Stimulated activated CD8-positive, alpha-beta memory T cell treated with anti-CD3 and anti-CD28 coated beads, Interleukin-2, amount 100 ng/mL, for 48 hours (primary cell): ENCODE results near the gene STATH.
"Not testable (repeated sequence)": the region's sequence is repeated elsewhere in the genome, so short reads cannot be mapped to it uniquely, and the experiment has no call there.

Source experiments
- DNase-seq, 2 donors: peaks; one replicate each; pipeline ENCODE4 v3.0.0-alpha.2; 2020; ENCODE audit warnings: low read depth in 2 of 2

STATH gene

DNA sequence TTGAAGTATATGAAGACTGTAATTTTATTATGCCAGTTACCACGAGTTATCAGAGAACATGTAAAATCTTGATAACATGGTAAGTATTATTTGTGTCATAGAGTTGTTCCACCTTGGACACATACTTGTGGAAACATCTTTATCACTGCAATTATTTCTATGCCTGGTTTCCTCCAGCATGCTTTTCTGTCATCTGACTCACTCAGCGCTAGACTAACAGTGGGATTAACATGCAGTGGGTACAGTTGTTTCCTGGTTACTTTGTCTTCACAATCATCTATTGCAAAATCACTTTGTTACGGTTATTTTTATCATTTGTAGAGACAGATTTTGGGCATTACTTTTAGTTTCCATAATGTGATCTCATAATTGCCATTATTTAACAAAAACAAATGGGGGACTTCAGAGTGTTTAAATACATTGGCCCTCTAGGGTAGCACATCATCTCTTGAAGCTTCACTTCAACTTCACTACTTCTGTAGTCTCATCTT is at the start of gene STATH:
TSS of gene STATH (plus strand) at position 441 of the 491 bp plus-strand sequence. CDS start 2,472 bp downstream, outside the sequence.
- DNase-seq: no peak

GRCh38 chr4:69951602-69952001 is 44.2 kb upstream of the STATH start:
- no peak for DNase-seq

DNA sequence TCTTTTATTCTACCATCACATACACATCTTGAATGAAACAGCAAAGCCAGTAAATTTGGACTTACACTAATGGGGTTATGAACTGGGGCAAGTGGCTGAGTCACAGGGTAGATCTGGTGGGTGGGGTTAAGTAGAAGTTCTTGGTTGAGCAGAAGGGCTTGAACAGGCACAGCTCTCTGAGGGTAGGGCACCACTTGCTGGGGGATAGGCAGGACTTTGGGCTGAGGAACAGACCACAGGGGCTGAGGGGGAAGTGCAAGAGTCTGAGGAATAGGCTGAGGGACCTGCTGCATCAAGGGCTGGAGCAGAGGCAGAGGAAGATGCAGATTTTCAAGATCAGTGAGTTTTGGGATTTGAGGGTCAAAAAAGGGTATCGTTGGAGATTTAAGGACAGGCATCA is 38.6 kb upstream of the STATH start:
- DNase-seq: no peak

DNA sequence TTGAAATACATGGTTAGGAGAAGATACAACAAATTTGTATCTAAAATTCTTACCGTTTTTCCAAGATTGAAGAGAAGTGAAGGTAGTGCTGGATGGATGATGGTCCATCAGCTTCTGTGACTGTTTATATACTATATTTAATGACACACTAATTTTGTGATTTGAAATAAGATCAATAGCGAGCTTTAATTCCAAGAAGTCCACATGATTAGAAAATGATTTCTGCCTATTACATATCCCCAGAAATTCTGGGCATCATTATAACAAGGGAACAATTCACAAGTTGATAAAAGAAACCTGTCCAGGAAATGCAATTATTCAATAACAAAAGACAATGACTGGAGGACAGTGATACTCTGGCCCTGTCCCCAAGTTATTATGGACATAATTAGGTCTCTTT is 30.1 kb upstream of the STATH start, which contains the start of gene CSN2:
TSS of gene CSN2 (minus strand) at position 101 of the 400 bp plus-strand sequence. CDS start 4,733 bp downstream, outside the sequence.
- DNase-seq: no peak

DNA sequence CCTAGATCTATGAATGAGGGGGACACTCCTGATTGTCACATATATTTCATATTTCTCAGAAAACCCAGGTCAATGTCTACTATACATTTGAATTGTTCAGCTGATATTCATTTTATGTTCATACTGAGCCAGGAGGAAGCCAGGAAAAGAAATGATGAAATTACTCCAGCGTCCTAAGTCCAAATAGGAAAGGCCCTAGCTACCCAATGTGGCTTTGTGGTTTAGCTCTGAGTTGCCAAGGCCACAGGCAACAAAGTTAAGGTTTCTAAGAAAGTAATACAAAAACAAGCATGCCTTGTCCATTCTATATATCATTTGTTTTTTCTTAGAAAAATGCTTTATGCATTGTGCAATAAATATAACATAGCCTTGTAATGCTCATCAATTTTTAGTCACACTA is 25.7 kb upstream of the STATH start:
- DNase-seq: no peak

DNA sequence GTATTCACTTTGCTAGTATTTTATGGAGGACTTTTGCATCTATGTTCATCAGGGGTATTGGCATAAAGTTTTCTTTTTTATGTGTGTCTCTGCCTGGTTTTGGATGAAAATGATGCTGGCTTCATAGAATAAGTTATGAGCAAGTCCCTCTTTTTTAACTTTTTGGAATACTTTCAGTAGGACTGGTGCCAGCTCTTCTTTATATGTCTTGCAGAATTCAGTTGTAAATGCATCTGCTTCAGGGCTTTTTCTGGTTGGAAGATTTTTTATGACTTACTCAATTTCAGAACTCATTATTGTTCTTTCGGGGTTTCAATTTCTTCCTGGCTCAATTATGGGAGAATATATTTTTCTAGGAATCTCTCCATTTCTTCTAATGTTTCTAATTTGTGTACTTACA is 21.1 kb upstream of the STATH start:
- DNase-seq: no peak

DNA sequence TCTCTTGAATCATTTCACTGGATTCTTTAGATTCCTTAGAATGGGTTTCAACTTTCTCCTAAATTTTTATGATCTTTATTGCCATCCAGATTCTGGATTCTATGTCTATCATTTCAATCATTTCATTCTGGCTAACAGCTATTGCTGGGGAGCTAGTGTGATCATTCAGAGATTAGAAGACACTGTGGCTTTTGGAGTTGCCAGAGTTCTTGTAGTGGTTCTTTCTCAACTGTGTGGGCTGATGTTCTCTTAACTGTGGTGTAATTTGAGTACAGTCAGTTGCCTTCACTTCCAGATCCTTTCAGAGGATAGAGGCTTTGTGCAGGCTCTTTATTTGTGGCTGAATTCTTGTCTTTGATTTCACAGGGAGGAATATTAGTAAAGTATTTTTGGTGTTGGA is 18.2 kb upstream of the STATH start:
- DNase-seq: no peak

DNA sequence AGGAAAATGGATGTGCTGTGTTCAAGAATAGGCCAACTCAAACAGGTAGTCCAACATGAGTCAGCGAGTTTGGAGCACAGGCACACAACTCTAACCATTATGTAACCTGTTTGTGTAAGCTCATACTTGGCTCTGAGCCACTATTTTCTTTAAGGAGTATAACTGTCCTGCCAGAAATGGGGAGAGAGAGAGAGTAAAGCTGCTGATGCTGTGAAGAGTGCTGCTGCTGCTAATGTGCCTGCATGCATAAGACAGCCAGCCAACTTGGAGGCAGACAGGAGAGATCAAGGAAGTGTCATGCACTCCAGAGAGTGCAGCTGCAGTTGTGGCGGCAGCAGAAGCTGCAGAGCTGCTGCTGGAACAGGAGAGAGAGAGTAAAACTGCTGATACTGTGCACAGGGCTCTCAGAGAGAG is 11.7 kb upstream of the STATH start:
- DNase-seq: no peak

GRCh38 chr4:69986663-69987062 is 9.1 kb upstream of the STATH start:
- DNase-seq: no peak

DNA sequence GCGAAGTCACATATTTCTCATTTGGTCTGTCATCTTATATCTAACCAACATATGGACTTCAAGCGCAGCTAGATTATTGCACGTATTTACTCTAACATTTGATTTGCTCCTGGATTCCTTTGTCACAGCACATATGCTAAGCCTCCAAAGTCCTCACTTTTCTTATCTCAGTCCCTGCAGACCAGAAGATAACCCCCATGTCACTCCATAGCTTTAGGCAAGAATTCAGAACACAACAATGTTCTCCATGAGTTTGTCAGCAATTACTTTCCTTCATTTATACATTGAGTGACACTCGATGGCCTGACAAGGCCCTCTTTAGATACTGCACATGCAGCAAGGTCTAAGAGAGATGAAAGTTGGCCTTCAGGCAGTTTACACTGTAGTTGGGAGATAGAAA is 4.8 kb upstream of the STATH start:
- DNase-seq: no peak

GRCh38 chr4:69994782-69995181 is 984 bp upstream of the STATH start:
- no peak for DNase-seq

- DNase-seq: no peak
These were observed 3.7 kb downstream of the STATH start for GRCh38 chr4:69999420-69999819.

- no peak for DNase-seq
These were observed 4.9 kb downstream of the STATH start for GRCh38 chr4:70000711-70001110.

- no peak for DNase-seq
These were observed 6.7 kb downstream of the STATH start for GRCh38 chr4:70002507-70002906.

DNA sequence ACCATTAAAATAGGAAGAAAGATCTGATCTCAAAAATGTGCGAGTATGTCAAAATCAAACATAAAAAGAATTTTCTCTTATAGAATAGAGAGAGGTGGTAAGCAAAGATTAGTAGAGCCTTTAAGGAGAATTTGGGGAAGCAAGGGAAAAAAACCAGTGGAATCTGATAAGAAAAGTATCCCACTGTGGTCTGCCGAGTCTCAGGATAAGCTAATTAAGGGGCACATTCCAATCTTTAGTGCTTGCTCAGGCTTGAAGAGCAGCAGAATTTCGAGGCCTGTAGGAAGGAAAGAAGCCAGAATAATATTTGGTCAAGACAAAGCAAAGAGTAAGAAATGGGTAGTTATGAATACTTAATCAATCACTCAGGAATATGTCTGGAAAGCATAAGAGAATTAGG is 13.0 kb downstream of the STATH start:
- DNase-seq: no peak

- DNase-seq: not testable (repeated sequence)
These were observed 23.2 kb downstream of the STATH start for GRCh38 chr4:70019006-70019405.

- DNase-seq: no peak
These were observed 27.5 kb downstream of the STATH start for GRCh38 chr4:70023218-70023617.

- DNase-seq: no peak
These were observed 31.2 kb downstream of the STATH start for GRCh38 chr4:70027011-70027410.

DNA sequence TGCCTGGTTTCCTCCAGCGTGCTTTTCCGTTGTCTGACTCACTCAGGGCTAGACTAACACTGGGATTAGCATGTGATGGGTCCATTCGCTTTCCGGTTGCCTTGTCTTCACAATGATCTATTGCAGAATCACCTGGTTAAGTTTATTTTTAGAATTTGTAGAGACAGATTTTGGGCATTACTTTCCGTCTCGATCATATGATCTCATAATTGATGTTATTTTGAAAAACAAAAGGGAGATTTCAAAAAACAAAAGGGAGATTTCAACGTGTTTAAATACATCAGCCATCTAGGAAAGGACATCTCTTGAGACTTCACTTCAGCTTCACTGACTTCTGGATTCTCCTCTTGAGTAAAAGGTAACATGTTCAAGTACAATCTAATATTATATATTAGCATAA is 32.4 kb downstream of the STATH start, which contains the start of gene HTN3:
TSS of gene HTN3 (plus strand) at position 301 of the 400 bp plus-strand sequence. CDS start 2,282 bp downstream, outside the sequence.
- DNase-seq: not testable (repeated sequence)

GRCh38 chr4:70037559-70037958 is 41.8 kb downstream of the STATH start:
- not testable (repeated sequence) for DNase-seq

DNA sequence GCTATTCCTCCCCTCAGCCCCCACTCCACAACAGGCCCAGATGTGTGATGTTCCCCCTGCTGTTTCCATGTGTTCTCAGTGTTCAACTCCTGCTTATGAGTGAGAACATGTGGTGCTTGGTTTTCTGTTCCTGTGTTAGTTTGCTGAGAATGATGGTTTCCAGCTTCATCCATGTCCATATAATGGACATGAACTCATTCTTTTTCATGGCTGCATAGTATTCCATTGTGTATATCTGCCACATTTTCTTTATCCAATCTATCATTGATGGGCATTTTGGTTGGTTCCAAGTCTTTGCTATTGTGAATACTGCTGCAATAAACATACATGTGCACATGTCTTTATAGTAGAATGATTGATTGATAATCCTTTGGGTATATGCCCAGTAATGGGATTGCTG is 44.2 kb downstream of the STATH start:
- DNase-seq: not testable (repeated sequence)

DNA sequence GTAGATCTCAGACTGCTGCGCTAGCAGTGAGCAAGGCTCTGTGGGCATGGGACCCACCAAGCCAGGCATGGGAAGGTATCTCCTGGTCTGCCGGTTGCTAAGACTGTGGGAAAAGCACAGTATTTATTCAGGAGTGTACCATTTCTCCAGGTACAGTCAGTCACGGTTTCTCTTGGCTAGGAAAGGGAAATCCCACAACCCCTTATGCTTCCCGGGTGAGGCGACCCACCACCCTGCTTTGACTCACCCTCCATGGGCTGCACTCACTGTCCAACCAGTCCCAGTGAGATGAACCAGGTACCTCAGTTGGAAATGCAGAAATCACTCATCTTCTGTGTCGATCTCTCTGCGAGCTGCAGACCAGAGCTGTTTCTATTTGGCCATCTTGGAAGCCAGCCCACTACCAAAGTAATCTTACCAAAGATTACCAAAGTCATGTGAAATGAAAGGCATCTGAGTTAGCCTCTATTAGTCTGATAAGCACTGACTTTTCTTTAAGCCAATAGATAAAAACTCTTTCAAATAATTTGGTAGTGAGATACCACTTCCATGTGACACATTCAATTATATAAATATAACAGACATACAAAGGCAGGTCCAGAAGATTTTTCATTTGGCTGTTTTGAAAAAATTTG is 46.0 kb downstream of the STATH start:
- DNase-seq: no peak

DNA sequence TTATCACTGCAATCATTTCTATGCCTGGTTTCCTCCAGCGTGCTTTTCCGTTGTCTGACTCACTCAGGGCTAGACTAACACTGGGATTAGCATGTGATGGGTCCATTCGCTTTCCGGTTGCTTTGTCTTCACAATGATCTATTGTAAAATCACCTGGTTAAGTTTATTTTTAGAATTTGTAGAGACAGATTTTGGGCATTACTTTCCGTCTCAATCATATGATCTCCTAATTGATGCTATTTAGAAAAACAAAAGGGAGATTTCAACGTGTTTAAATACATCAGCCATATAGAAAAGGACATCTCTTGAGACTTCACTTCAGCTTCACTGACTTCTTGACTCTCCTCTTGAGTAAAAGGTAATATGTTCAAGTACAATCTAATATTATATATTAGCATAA is 54.4 kb downstream of the STATH start, which contains the start of gene HTN1:
TSS of gene HTN1 (plus strand) at position 301 of the 400 bp plus-strand sequence. CDS start 2,639 bp downstream, outside the sequence.
- not testable (repeated sequence) for DNase-seq
